ENCODE measurements around the gene CD3E. TPM values are rescaled to one million over a fixed set of nuclear protein-coding genes. Genes with fewer than 3 reads are reported as not detected.
A peak's percentile ranks its signal among the peaks of the same experiment; 100 is the strongest.

CD3E gene
- total and polyA plus RNA-seq, 2 donors (not counting 1 experiment from before 2014, with no cell fraction given): 1.0 to 1.7 TPM

GRCh38 chr11:118295199-118295598, 9.3 kb upstream of the CD3E start:
- TF ChIP-seq CTCF (IDR thresholded peaks at IDR 0.05) (no peak), EZH2 (IDR thresholded peaks at IDR 0.05; ENCODE audit: borderline replicate concordance, insufficient read depth, low read depth, low read length, poor library complexity, severe bottlenecking) (no peak)
- Histone ChIP-seq H2AFZ (ENCODE audit: insufficient read depth, low read depth, low read length, poor library complexity, severe bottlenecking) (no peak overlapping the region), H3K79me2 (ENCODE audit: control insufficient read depth, insufficient read depth, low read length) (no peaks in the 10 kb centered on the region), H3K4me2 (replicated peaks; ENCODE audit: low read depth, low read length, poor library complexity, severe bottlenecking) (no peak overlapping the region), H3K27ac (ENCODE audit: low read length in 2 of 2) (no peak overlapping the region), H3K4me3 (ENCODE audit: control extremely low read depth in 1 of 5, extremely low read depth in 1 of 5, insufficient read depth in 1 of 5, low read depth in 2 of 5, low read length in 4 of 5) (no peak overlapping the region), H3K36me3 (replicated peaks in 1 of 2; ENCODE audit: control extremely low read depth in 1 of 2, control insufficient read depth in 1 of 2, extremely low read depth in 1 of 2, insufficient read depth in 2 of 2, low read length in 1 of 2) (no peaks in the 10 kb centered on the region), H3K9ac (ENCODE audit: low read length) (no peak overlapping the region), H3K9me3 (ENCODE audit: control extremely low read depth in 1 of 3, control insufficient read depth in 2 of 3, insufficient read depth in 1 of 3, low read length in 2 of 3) (no peaks in the 10 kb centered on the region), H3K4me1 (ENCODE audit: control insufficient read depth in 2 of 2, insufficient read depth in 2 of 2, low read length in 2 of 2) (no peaks in the 10 kb centered on the region), H3K27me3 (replicated peaks in 1 of 4; ENCODE audit: control extremely low read depth in 1 of 4, control insufficient read depth in 3 of 4, insufficient read depth in 4 of 4, low read length in 3 of 4) (peaks cover 0 to 7% (median 2%) of the 10 kb centered on the region in 4 experiments), H4K20me1 (ENCODE audit: control insufficient read depth, insufficient read depth, low read length, poor library complexity, severe bottlenecking) (no peaks in the 10 kb centered on the region)
- H3K4me1 Mint-ChIP-seq: peaks cover 2% of the 10 kb centered on the region
- no peak overlapping the region for H3K27ac Mint-ChIP-seq
- 54% methylated on average over 4 of the region's 5 CpGs for WGBS (ENCODE audit: insufficient coverage)
- H3K9me3 Mint-ChIP-seq (ENCODE audit: insufficient read depth): no peaks in the 10 kb centered on the region
- H3K4me3 Mint-ChIP-seq: no peak overlapping the region
- ChIA-PET CTCF (interaction anchor here (0.7 to 2.9 kb wide), 29 partner anchors 7 to 881 kb away, joined by 3 to 45 read pairs (median 6); partner anchors contain the start of genes CD3E and UBE4A), POLR2A (no interaction called here)
- peaks cover 23% of the 10 kb centered on the region for H3K27me3 Mint-ChIP-seq
- DNase-seq (no peak), ATAC-seq (ENCODE audit: low read depth) (no peak)
- intact Hi-C loops (cut with micrococcal nuclease): loop anchor here (1.0 kb wide), 1 partner anchor 193 kb away; no protein-coding TSS in a partner anchor

DNA sequence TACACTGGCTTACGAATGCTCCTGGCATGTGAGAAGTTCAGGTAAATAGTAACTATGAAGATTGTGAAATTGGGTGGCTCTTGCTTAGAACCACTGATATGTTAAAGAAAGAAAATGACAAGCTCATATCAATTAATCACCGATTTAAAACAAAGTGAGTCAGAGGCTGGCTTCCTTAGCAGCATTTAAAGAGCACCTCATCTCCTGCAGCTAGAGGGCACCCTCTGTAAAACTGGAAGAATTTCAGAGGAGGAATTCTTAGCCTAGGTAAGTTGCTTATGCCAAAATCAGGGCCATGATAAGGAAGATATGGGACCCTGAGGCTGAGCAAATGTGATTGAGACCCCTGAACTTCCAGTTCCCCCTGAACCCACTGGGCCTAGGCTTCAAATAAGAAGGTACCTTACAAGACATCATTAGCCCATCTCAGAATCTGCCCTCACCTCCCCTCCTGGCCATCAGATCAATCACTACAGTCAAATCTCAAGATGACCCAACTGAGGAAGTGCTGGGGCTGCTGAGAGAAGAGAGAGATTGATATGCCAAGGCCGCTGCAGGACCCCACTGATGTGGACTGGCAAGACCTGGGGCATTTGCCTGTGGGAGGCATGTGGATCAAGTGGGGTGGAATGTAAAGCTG, 8.6 kb upstream of the CD3E start:
- Histone ChIP-seq H3K9me3 (ENCODE audit: control extremely low read depth in 1 of 3, control insufficient read depth in 2 of 3, insufficient read depth in 1 of 3, low read length in 2 of 3) (no peaks in the 10 kb centered on the region), H3K27me3 (replicated peaks in 1 of 4; ENCODE audit: control extremely low read depth in 1 of 4, control insufficient read depth in 3 of 4, insufficient read depth in 4 of 4, low read length in 3 of 4) (peaks cover 0 to 7% (median 2%) of the 10 kb centered on the region in 4 experiments), H2AFZ (ENCODE audit: insufficient read depth, low read depth, low read length, poor library complexity, severe bottlenecking) (no peak overlapping the region), H4K20me1 (ENCODE audit: control insufficient read depth, insufficient read depth, low read length, poor library complexity, severe bottlenecking) (no peaks in the 10 kb centered on the region), H3K4me3 (ENCODE audit: control extremely low read depth in 1 of 5, extremely low read depth in 1 of 5, insufficient read depth in 1 of 5, low read depth in 2 of 5, low read length in 4 of 5) (no peak overlapping the region), H3K4me1 (ENCODE audit: control insufficient read depth in 2 of 2, insufficient read depth in 2 of 2, low read length in 2 of 2) (no peaks in the 10 kb centered on the region), H3K4me2 (replicated peaks; ENCODE audit: low read depth, low read length, poor library complexity, severe bottlenecking) (no peak overlapping the region), H3K9ac (ENCODE audit: low read length) (no peak overlapping the region), H3K27ac (ENCODE audit: low read length in 2 of 2) (no peak overlapping the region), H3K79me2 (ENCODE audit: control insufficient read depth, insufficient read depth, low read length) (no peaks in the 10 kb centered on the region), H3K36me3 (replicated peaks in 1 of 2; ENCODE audit: control extremely low read depth in 1 of 2, control insufficient read depth in 1 of 2, extremely low read depth in 1 of 2, insufficient read depth in 2 of 2, low read length in 1 of 2) (no peaks in the 10 kb centered on the region)
- WGBS (ENCODE audit: insufficient coverage): 100% methylated on average over 2 of the region's 3 CpGs
- Mint-ChIP-seq H3K9me3 (ENCODE audit: insufficient read depth) (no peaks in the 10 kb centered on the region), H3K4me1 (peaks cover 2% of the 10 kb centered on the region), H3K27ac (no peak overlapping the region), H3K27me3 (peaks cover 20% of the 10 kb centered on the region), H3K4me3 (no peak overlapping the region)
- TF ChIP-seq EZH2 (IDR thresholded peaks at IDR 0.05; ENCODE audit: borderline replicate concordance, insufficient read depth, low read depth, low read length, poor library complexity, severe bottlenecking) (no peak), CTCF (IDR thresholded peaks at IDR 0.05) (peak; percentile 60)
- ATAC-seq (ENCODE audit: low read depth) (no peak), DNase-seq (peak; percentile 54)
- intact Hi-C loops (cut with micrococcal nuclease): loop anchor here (1.0 kb wide), 2 partner anchors 57 to 192 kb away; no protein-coding TSS in a partner anchor
- ChIA-PET CTCF (interaction anchor here (0.7 to 2.9 kb wide), 29 partner anchors 8 to 881 kb away, joined by 3 to 45 read pairs (median 6); partner anchors contain the start of genes CD3E and UBE4A), POLR2A (interaction anchor here (0.5 kb wide), 1 partner anchor 58 kb away, joined by 5 read pairs; no protein-coding TSS in a partner anchor)
